GM23338 (cell line): Measurements from ENCODE around the gene CASP10. TPM values are rescaled to one million over a fixed set of nuclear protein-coding genes. Genes with fewer than 3 reads are reported as not detected.

Experiments used
- CREB1 ChIP-seq: fragments of 250-450 bp; sonication (Bioruptor Pico); IDR thresholded peaks from 2 replicates; pipeline ENCODE4 v1.5.0; 2020; ENCODE audit warnings: low read depth, mild to moderate bottlenecking, moderate library complexity
- EZH2phosphoT487 ChIP-seq: fragments of 200-600 bp; sonication (generic); IDR thresholded peaks from one replicate; pipeline ENCODE4 v1.8.1; 2018; ENCODE audit warnings: antibody characterized with exemption; ENCODE audit not compliant: unreplicated experiment
- JUNB ChIP-seq: IDR thresholded peaks from one replicate; pipeline ENCODE4 v1.6.1; 2016; ENCODE audit warnings: antibody characterized with exemption; ENCODE audit not compliant: unreplicated experiment
- NANOG ChIP-seq: IDR thresholded peaks from 2 replicates; pipeline ENCODE4 v1.6.1; 2016; ENCODE audit warnings: antibody characterized with exemption, borderline replicate concordance
- POLR2AphosphoS5 ChIP-seq: IDR thresholded peaks from 2 replicates; pipeline ENCODE4 v1.6.1; 2016; ENCODE audit warnings: antibody characterized with exemption, low read depth
- REST ChIP-seq: IDR thresholded peaks from one replicate; pipeline ENCODE4 v1.6.1; 2018; ENCODE audit warnings: antibody characterized with exemption; ENCODE audit not compliant: unreplicated experiment
- STAT1 ChIP-seq: IDR thresholded peaks from one replicate; pipeline ENCODE4 v1.6.1; 2016; ENCODE audit warnings: antibody characterized with exemption; ENCODE audit not compliant: unreplicated experiment
- ZNF114 ChIP-seq: fragments of 250-450 bp; sonication (Bioruptor Pico); IDR thresholded peaks from 2 replicates; pipeline ENCODE4 v1.5.0; 2020; ENCODE audit warnings: mild to moderate bottlenecking, moderate library complexity
- ZNF331 ChIP-seq: fragments of 250-450 bp; sonication (Bioruptor Pico); IDR thresholded peaks from 2 replicates; pipeline ENCODE4 v1.5.0; 2020; ENCODE audit warnings: low read depth, mild to moderate bottlenecking, moderate library complexity
- polyA plus RNA-seq: library from polyadenylated mRNA; unstranded; fragments of >200 nt; fragmentation: Nextera tagmentation; extraction: Ambion mirVana; gene quantifications from 2 replicates; pipeline ENCODE4 v1.2.1, GENCODE V29; 2016
- total RNA-seq: library from RNA; depleted of rRNA; stranded (reverse); fragments of >200 nt; shearing (Covaris generic); gene quantifications from 2 replicates; pipeline ENCODE4 v1.2.3, GENCODE V29; 2014
- TF ChIP-seq, protein P1 (sequence below): fragments of 250-450 bp; sonication (Bioruptor Pico); IDR thresholded peaks from 2 replicates; pipeline ENCODE4 v1.5.0; 2020; ENCODE audit warnings: mild to moderate bottlenecking, moderate library complexity
- TF ChIP-seq, protein P2 (sequence below), 2 experiments: fragments of 200-600 bp in 1 of 2; sonication (generic) in 1 of 2; conservative IDR thresholded peaks; 2 replicates each; pipeline versions ENCODE4 v1.5.1 to v1.6.1; 2016 to 2017; ENCODE audit warnings: antibody characterized with exemption in 2 of 2, low read depth in 2 of 2, mild to moderate bottlenecking in 2 of 2, moderate library complexity in 1 of 2

Gene CASP10
- total and polyA plus RNA-seq, 2 experiments from 2014 or later: 1.9 to 3.5 TPM

- TF ChIP-seq, protein P1, sequence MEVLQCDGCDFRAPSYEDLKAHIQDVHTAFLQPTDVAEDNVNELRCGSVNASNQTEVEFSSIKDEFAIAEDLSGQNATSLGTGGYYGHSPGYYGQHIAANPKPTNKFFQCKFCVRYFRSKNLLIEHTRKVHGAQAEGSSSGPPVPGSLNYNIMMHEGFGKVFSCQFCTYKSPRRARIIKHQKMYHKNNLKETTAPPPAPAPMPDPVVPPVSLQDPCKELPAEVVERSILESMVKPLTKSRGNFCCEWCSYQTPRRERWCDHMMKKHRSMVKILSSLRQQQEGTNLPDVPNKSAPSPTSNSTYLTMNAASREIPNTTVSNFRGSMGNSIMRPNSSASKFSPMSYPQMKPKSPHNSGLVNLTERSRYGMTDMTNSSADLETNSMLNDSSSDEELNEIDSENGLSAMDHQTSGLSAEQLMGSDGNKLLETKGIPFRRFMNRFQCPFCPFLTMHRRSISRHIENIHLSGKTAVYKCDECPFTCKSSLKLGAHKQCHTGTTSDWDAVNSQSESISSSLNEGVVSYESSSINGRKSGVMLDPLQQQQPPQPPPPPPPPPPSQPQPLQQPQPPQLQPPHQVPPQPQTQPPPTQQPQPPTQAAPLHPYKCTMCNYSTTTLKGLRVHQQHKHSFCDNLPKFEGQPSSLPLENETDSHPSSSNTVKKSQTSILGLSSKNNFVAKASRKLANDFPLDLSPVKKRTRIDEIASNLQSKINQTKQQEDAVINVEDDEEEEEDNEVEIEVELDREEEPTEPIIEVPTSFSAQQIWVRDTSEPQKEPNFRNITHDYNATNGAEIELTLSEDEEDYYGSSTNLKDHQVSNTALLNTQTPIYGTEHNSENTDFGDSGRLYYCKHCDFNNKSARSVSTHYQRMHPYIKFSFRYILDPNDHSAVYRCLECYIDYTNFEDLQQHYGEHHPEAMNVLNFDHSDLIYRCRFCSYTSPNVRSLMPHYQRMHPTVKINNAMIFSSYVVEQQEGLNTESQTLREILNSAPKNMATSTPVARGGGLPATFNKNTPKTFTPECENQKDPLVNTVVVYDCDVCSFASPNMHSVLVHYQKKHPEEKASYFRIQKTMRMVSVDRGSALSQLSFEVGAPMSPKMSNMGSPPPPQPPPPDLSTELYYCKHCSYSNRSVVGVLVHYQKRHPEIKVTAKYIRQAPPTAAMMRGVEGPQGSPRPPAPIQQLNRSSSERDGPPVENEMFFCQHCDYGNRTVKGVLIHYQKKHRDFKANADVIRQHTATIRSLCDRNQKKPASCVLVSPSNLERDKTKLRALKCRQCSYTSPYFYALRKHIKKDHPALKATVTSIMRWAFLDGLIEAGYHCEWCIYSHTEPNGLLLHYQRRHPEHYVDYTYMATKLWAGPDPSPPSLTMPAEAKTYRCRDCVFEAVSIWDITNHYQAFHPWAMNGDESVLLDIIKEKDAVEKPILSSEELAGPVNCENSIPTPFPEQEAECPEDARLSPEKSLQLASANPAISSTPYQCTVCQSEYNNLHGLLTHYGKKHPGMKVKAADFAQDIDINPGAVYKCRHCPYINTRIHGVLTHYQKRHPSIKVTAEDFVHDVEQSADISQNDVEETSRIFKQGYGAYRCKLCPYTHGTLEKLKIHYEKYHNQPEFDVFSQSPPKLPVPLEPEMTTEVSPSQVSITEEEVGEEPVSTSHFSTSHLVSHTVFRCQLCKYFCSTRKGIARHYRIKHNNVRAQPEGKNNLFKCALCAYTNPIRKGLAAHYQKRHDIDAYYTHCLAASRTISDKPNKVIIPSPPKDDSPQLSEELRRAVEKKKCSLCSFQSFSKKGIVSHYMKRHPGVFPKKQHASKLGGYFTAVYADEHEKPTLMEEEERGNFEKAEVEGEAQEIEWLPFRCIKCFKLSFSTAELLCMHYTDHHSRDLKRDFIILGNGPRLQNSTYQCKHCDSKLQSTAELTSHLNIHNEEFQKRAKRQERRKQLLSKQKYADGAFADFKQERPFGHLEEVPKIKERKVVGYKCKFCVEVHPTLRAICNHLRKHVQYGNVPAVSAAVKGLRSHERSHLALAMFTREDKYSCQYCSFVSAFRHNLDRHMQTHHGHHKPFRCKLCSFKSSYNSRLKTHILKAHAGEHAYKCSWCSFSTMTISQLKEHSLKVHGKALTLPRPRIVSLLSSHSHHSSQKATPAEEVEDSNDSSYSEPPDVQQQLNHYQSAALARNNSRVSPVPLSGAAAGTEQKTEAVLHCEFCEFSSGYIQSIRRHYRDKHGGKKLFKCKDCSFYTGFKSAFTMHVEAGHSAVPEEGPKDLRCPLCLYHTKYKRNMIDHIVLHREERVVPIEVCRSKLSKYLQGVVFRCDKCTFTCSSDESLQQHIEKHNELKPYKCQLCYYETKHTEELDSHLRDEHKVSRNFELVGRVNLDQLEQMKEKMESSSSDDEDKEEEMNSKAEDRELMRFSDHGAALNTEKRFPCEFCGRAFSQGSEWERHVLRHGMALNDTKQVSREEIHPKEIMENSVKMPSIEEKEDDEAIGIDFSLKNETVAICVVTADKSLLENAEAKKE (CRISPR knock-in tag): no peak
- TF ChIP-seq ZNF331 (CRISPR knock-in tag): no peak
- TF ChIP-seq, protein P2, sequence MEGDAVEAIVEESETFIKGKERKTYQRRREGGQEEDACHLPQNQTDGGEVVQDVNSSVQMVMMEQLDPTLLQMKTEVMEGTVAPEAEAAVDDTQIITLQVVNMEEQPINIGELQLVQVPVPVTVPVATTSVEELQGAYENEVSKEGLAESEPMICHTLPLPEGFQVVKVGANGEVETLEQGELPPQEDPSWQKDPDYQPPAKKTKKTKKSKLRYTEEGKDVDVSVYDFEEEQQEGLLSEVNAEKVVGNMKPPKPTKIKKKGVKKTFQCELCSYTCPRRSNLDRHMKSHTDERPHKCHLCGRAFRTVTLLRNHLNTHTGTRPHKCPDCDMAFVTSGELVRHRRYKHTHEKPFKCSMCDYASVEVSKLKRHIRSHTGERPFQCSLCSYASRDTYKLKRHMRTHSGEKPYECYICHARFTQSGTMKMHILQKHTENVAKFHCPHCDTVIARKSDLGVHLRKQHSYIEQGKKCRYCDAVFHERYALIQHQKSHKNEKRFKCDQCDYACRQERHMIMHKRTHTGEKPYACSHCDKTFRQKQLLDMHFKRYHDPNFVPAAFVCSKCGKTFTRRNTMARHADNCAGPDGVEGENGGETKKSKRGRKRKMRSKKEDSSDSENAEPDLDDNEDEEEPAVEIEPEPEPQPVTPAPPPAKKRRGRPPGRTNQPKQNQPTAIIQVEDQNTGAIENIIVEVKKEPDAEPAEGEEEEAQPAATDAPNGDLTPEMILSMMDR (conservative IDR thresholded peaks at IDR 0.05; ENCODE audit: low read depth in 2 of 2): no peak
- TF ChIP-seq ZNF114: no peak
- no peak for TF ChIP-seq STAT1
- no peak for TF ChIP-seq JUNB
- no peak for TF ChIP-seq EZH2phosphoT487
- TF ChIP-seq CREB1 (CRISPR knock-in tag): no peak
- no peak for TF ChIP-seq POLR2AphosphoS5
- no peak for TF ChIP-seq NANOG
- TF ChIP-seq REST: no peak
Observed at GRCh38 chr2:201171259-201171814, 11.6 kb upstream of the CASP10 start (continued).
